C4-2B (cell line): Measurements from ENCODE around the gene MSRB2.

Experiments used
- CTCF ChIP-seq: fragments of 450-650 bp; conservative IDR thresholded peaks from 2 replicates; pipeline ENCODE4 v1.5.1; 2017; ENCODE audit warnings: mild to moderate bottlenecking
- ZFX ChIP-seq: fragments of 450-650 bp; IDR thresholded peaks from 2 replicates; pipeline ENCODE4 v1.6.1; 2017

- TF ChIP-seq CTCF (no peak), ZFX (no peak)
Measured at GRCh38 chr10:23157691-23158369, 62.5 kb downstream of the MSRB2 start.
